Esophagus muscularis mucosa (tissue), 4 donors: ENCODE results near the gene JADE2. TPM values are rescaled to one million over a fixed set of nuclear protein-coding genes. Genes with fewer than 3 reads are reported as not detected.

Source experiments
- DNase-seq: peaks from one replicate; pipeline ENCODE4 v3.0.0-alpha.2; 2017; ENCODE audit errors: extremely low spot score
- H3K27ac ChIP-seq, 4 donors: fragments of 200-600 bp; sonication (generic); replicated peaks in 1 of 4; 1 replicate in 3 of 4; 2 replicates in 1 of 4; pipeline ENCODE4 v1.5.1; 2016 to 2019; ENCODE audit warnings: mild to moderate bottlenecking in 1 of 4
- H3K27me3 ChIP-seq, 4 donors: fragments of 200-600 bp; sonication (generic); one replicate each; pipeline versions ENCODE4 v1.5.1 to v1.6.0; 2016 to 2019
- H3K36me3 ChIP-seq, 4 donors: fragments of 200-600 bp; sonication (generic); one replicate each; pipeline ENCODE4 v1.5.1; 2016 to 2019
- H3K4me1 ChIP-seq, 4 donors: fragments of 200-600 bp; sonication (generic); one replicate each; pipeline ENCODE4 v1.5.1; 2016 to 2019
- H3K4me3 ChIP-seq, 4 donors: fragments of 200-600 bp; sonication (generic); 1 replicate in 2 of 4; 2 replicates in 2 of 4; pipeline ENCODE4 v1.5.1; 2016 to 2019; ENCODE audit warnings: mild to moderate bottlenecking in 4 of 4, moderate library complexity in 1 of 4
- H3K9me3 ChIP-seq, 4 donors: fragments of 200-600 bp; sonication (generic); 1 replicate in 3 of 4; 2 replicates in 1 of 4; pipeline ENCODE4 v1.5.1; 2016 to 2019
- POLR2A ChIP-seq: fragments of 450-650 bp; IDR thresholded peaks from one replicate; pipeline ENCODE4 v1.6.1; 2017; ENCODE audit warnings: antibody characterized with exemption, moderate library complexity, mild to moderate bottlenecking, low read depth
- POLR2AphosphoS5 ChIP-seq, 2 donors: sonication (generic); formaldehyde crosslinking; IDR thresholded peaks; one replicate each; pipeline ENCODE4 v1.6.1; 2017; ENCODE audit warnings: antibody characterized with exemption in 2 of 2
- WGBS: methylation state at CpG from one replicate; pipeline ENCODE4 v1.1.5; 2018; 5-methylcytosine and 5-hydroxymethylcytosine counted together
- intact Hi-C: fragments of 100-400 bp; cut with DNase I; formaldehyde crosslinking; loops from one replicate; pipeline ENCODE4 v1.15.1; 2023
- small RNA-seq, 3 donors: library from RNA; depleted of rRNA; stranded (forward); fragments of <200 nt; gene quantifications; one replicate each; pipeline ENCODE3, GENCODE V24; 2016
- total RNA-seq, 4 donors: library from RNA; depleted of rRNA; stranded (reverse); fragments of >200 nt; gene quantifications; one replicate each; pipeline versions ENCODE4 v1.1.0 to v1.2.1, GENCODE V29; 2016
- TF ChIP-seq, protein P1 (sequence below), 3 experiments: fragments of 200-600 bp in 2 of 3; fragments of 450-650 bp in 1 of 3; sonication (generic) in 2 of 3; IDR thresholded peaks; one replicate each; pipeline ENCODE4 v1.5.1; 2017 to 2019; ENCODE audit warnings: antibody characterized with exemption in 3 of 3, mild to moderate bottlenecking in 2 of 3, moderate library complexity in 1 of 3

JADE2 gene
- total RNA-seq, 4 donors from 2014 or later = 55.5 to 95.5 (median 77.1) TPM

DNA sequence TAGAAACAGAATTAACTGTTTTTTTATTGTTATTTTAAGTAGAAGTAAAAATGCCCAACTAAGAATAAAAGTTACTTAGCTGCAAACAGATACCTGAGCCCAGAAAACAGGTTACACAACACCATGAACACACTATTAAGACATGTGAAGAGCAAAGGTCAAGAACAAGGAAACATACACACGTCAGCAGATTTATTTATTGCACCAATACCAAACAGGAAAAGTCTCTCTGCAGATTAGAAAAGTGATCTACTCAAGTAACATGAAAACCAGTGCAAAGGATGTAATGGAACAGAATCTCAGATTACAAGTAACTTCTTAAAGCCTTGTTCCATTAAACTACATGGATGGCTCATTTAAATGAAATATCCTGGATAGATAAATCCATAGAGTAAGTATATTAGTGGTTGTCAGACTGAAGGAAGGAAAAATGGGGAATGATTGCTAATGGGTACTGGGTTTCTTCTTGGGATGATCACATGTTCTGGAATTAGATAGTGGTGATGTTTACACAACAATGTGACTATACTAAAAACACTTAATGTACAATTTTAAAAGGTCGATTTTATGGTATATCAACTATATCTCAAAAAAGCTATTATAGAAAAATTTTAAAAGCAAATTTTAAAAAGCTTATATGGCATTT, 101.0 kb downstream of the JADE2 start:
- no peak for TF ChIP-seq POLR2A
- no peak for TF ChIP-seq POLR2AphosphoS5 (IDR thresholded peaks at IDR 0.05)
- TF ChIP-seq, protein P1, sequence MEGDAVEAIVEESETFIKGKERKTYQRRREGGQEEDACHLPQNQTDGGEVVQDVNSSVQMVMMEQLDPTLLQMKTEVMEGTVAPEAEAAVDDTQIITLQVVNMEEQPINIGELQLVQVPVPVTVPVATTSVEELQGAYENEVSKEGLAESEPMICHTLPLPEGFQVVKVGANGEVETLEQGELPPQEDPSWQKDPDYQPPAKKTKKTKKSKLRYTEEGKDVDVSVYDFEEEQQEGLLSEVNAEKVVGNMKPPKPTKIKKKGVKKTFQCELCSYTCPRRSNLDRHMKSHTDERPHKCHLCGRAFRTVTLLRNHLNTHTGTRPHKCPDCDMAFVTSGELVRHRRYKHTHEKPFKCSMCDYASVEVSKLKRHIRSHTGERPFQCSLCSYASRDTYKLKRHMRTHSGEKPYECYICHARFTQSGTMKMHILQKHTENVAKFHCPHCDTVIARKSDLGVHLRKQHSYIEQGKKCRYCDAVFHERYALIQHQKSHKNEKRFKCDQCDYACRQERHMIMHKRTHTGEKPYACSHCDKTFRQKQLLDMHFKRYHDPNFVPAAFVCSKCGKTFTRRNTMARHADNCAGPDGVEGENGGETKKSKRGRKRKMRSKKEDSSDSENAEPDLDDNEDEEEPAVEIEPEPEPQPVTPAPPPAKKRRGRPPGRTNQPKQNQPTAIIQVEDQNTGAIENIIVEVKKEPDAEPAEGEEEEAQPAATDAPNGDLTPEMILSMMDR (IDR thresholded peaks at IDR 0.05) = no peak
- 60% methylated on average over 2 of the region's 2 CpGs for WGBS
- no peak overlapping the region for H3K27ac ChIP-seq
- DNase-seq = no peak
- H3K27me3 ChIP-seq = no peaks in the 10 kb centered on the region
- H3K36me3 ChIP-seq = peaks cover 0 to 52% (median 22%) of the 10 kb centered on the region in 4 donors
- no peak overlapping the region for H3K4me3 ChIP-seq
- H3K4me1 ChIP-seq = peaks cover 13 to 28% (median 18%) of the 10 kb centered on the region in 4 donors
- intact Hi-C loops = no loop called here
- H3K9me3 ChIP-seq = no peaks in the 10 kb centered on the region

Small RNAs within 50 kb of the gene (small RNA-seq; reads per million reads assigned to genes)
- 0 reads per million in 3 donors for gene RN7SL541P
- 0 reads per million in 3 donors for gene RNU6-456P

Other genes with a start within 250 kb of the JADE2 start
- gene CDKL3, start 158.5 kb upstream of the JADE2 start, total RNA-seq = 1 to 10 TPM; 1.1 to 4.6 (median 4.0) TPM
- gene UBE2B, start 154.1 kb upstream of the JADE2 start, total RNA-seq = 10 to 100 TPM; 38.2 to 96.3 (median 52.3) TPM
- gene CDKN2AIPNL, start 113.8 kb upstream of the JADE2 start, total RNA-seq = 10 to 100 TPM; 17.9 to 19.9 (median 18.8) TPM
- gene SAR1B, start 107.2 kb downstream of the JADE2 start, total RNA-seq = 10 to 100 TPM; 32.1 to 43.9 (median 35.9) TPM
- 10 to 100 TPM; 12.8 to 17.9 (median 14.7) TPM for gene SEC24A, start 123.1 kb downstream of the JADE2 start, total RNA-seq
- gene CAMLG, start 212.9 kb downstream of the JADE2 start, total RNA-seq = 10 to 100 TPM; 38.5 to 54.4 (median 49.8) TPM
- gene DDX46, start 233.1 kb downstream of the JADE2 start, total RNA-seq = 10 to 100 TPM; 29.2 to 33.2 (median 30.5) TPM